NCI-H1930 (cell line): ENCODE data around the gene GAPVD1.
A peak's percentile ranks its signal among the peaks of the same experiment; 100 is the strongest.
"Not testable (repeated sequence)": the region's sequence is repeated elsewhere in the genome, so short reads cannot be mapped to it uniquely, and the experiment has no call there.

Experiments
- DNase-seq, 2 experiments: peaks; one replicate each; lab custom pipeline; 2025; lab: John Stamatoyannopoulos, UW

GAPVD1 gene

GRCh38 chr9:125374443-125375309 lies 113.0 kb downstream of the GAPVD1 start:
- peak; percentile 53 to 63 for DNase-seq

- no peak for DNase-seq
Observed at GRCh38 chr9:125375820-125376219, 114.2 kb downstream of the GAPVD1 start.

GRCh38 chr9:125376261-125377226 lies 114.9 kb downstream of the GAPVD1 start:
- no peak for DNase-seq

GRCh38 chr9:125377584-125378250 lies 116.1 kb downstream of the GAPVD1 start:
- no peak for DNase-seq

GRCh38 chr9:125378778-125379177 lies 117.2 kb downstream of the GAPVD1 start:
- DNase-seq = no peak

- DNase-seq = no peak
Observed at GRCh38 chr9:125379208-125379607, 117.6 kb downstream of the GAPVD1 start.

GRCh38 chr9:125380406-125380805 lies 118.8 kb downstream of the GAPVD1 start:
- no peak for DNase-seq

- DNase-seq = no peak
Observed at GRCh38 chr9:125387861-125388524, 126.4 kb downstream of the GAPVD1 start.

GRCh38 chr9:125388978-125389377 lies 127.4 kb downstream of the GAPVD1 start:
- no peak for DNase-seq

- DNase-seq = no peak
Observed at GRCh38 chr9:125391704-125392103, 130.1 kb downstream of the GAPVD1 start.

- DNase-seq = no peak
Observed at GRCh38 chr9:125393426-125393825, 131.8 kb downstream of the GAPVD1 start.

- DNase-seq = no peak
Observed at GRCh38 chr9:125396799-125397198, 135.2 kb downstream of the GAPVD1 start.

GRCh38 chr9:125397736-125398135 lies 136.1 kb downstream of the GAPVD1 start:
- no peak for DNase-seq

GRCh38 chr9:125398243-125398642 lies 136.6 kb downstream of the GAPVD1 start:
- no peak for DNase-seq

GRCh38 chr9:125399165-125399564 lies 137.5 kb downstream of the GAPVD1 start:
- no peak for DNase-seq

GRCh38 chr9:125399666-125400065 lies 138.0 kb downstream of the GAPVD1 start:
- no peak for DNase-seq

GRCh38 chr9:125400232-125400631 lies 138.6 kb downstream of the GAPVD1 start:
- DNase-seq = not testable (repeated sequence)

- no peak for DNase-seq
Observed at GRCh38 chr9:125400725-125401716, 139.4 kb downstream of the GAPVD1 start.

GRCh38 chr9:125404733-125405132 lies 143.1 kb downstream of the GAPVD1 start:
- DNase-seq = no peak
